ENCODE measurements around the gene PICALM. TPM values are rescaled to one million over a fixed set of nuclear protein-coding genes. Genes with fewer than 3 reads are reported as not detected.

Gene PICALM
- total RNA-seq, 3 donors from 2014 or later (not counting 1 experiment from before 2014, with no cell fraction given), result 262 to 291 (median 285) TPM

DNA sequence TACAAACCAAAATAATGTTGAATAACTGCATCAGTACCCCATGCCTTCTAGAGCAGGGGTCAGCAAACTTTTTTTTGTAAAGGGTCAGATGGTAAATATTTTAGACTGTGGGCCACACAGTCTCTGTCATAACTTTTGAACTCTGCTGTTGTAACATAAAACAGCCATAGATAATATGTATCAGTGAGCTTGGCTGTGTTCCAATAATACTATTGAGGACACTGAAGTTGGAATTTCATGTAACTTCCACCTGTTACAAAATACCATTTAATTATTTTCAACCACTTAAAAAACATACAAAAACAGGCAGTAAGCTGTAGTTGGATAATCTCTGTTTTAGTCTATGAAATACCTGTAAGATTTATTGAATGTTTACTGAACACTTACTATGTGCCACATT is 55.2 kb downstream of the PICALM start:
- H3K9me3 Mint-ChIP-seq, result no peaks in the 10 kb centered on the region
- Histone ChIP-seq H3K9me3 (ENCODE audit: control insufficient read depth, insufficient read depth, low read length) (no peaks in the 10 kb centered on the region), H3K36me3 (ENCODE audit: control insufficient read depth, insufficient read depth, low read length) (peaks cover 76% of the 10 kb centered on the region), H3K27ac (ENCODE audit: low read length) (no peak overlapping the region), H3K27me3 (ENCODE audit: control insufficient read depth, insufficient read depth, low read length) (no peaks in the 10 kb centered on the region), H3K4me1 (ENCODE audit: control insufficient read depth, insufficient read depth, low read length) (no peaks in the 10 kb centered on the region), H3K4me3 (ENCODE audit: low read length) (no peak overlapping the region)
- H3K27me3 Mint-ChIP-seq (ENCODE audit: low read depth in 2 of 2), result no peaks in the 10 kb centered on the region
- peak overlapping the region; percentile 14 to 78 for H3K27ac Mint-ChIP-seq
- H3K4me1 Mint-ChIP-seq, result peaks cover 27 to 34% of the 10 kb centered on the region in 2 donors
- no peak for DNase-seq
- no peak for ATAC-seq
- TF ChIP-seq, protein P1, sequence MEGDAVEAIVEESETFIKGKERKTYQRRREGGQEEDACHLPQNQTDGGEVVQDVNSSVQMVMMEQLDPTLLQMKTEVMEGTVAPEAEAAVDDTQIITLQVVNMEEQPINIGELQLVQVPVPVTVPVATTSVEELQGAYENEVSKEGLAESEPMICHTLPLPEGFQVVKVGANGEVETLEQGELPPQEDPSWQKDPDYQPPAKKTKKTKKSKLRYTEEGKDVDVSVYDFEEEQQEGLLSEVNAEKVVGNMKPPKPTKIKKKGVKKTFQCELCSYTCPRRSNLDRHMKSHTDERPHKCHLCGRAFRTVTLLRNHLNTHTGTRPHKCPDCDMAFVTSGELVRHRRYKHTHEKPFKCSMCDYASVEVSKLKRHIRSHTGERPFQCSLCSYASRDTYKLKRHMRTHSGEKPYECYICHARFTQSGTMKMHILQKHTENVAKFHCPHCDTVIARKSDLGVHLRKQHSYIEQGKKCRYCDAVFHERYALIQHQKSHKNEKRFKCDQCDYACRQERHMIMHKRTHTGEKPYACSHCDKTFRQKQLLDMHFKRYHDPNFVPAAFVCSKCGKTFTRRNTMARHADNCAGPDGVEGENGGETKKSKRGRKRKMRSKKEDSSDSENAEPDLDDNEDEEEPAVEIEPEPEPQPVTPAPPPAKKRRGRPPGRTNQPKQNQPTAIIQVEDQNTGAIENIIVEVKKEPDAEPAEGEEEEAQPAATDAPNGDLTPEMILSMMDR (IDR thresholded peaks at IDR 0.05), result no peak
- no peaks in the 10 kb centered on the region for H3K36me3 Mint-ChIP-seq
- intact Hi-C loops (cut with micrococcal nuclease), result no loop called here
- H3K4me3 Mint-ChIP-seq, result no peak overlapping the region

DNA sequence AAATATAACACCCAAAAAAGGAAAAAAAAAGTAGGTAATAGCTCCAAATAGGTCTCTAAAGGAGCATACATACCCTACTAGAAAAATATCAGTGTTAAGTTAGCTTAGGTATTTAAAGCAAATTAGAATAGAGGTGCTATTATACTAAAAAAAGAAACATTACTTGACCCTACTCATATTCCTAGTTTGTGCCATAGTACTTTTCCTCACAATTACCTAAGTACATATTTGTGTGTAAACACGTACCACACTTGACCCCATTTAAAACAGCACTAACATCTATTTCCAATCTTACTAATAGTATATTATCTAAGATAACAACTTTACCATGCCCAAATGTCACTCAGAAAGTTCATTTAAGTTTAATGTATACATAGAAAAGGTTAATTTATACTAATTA is 57.7 kb downstream of the PICALM start:
- Histone ChIP-seq H3K4me1 (ENCODE audit: control insufficient read depth, insufficient read depth, low read length) (no peaks in the 10 kb centered on the region), H3K27me3 (ENCODE audit: control insufficient read depth, insufficient read depth, low read length) (no peaks in the 10 kb centered on the region), H3K27ac (ENCODE audit: low read length) (no peak overlapping the region), H3K9me3 (ENCODE audit: control insufficient read depth, insufficient read depth, low read length) (no peaks in the 10 kb centered on the region), H3K36me3 (ENCODE audit: control insufficient read depth, insufficient read depth, low read length) (peaks cover 80% of the 10 kb centered on the region), H3K4me3 (ENCODE audit: low read length) (no peak overlapping the region)
- DNase-seq (no peak), ATAC-seq (no peak)
- H3K27ac Mint-ChIP-seq, result no peak overlapping the region
- TF ChIP-seq, protein P1 (IDR thresholded peaks at IDR 0.05), result no peak
- no peak overlapping the region for H3K4me3 Mint-ChIP-seq
- no peaks in the 10 kb centered on the region for H3K36me3 Mint-ChIP-seq
- H3K4me1 Mint-ChIP-seq, result peaks cover 20 to 29% of the 10 kb centered on the region in 2 donors
- H3K9me3 Mint-ChIP-seq, result no peaks in the 10 kb centered on the region
- 100% methylated on average over 1 of the region's 1 CpG for WGBS (ENCODE audit: insufficient coverage)
- intact Hi-C loops (cut with micrococcal nuclease), result no loop called here
- no peaks in the 10 kb centered on the region for H3K27me3 Mint-ChIP-seq (ENCODE audit: low read depth in 2 of 2)

DNA sequence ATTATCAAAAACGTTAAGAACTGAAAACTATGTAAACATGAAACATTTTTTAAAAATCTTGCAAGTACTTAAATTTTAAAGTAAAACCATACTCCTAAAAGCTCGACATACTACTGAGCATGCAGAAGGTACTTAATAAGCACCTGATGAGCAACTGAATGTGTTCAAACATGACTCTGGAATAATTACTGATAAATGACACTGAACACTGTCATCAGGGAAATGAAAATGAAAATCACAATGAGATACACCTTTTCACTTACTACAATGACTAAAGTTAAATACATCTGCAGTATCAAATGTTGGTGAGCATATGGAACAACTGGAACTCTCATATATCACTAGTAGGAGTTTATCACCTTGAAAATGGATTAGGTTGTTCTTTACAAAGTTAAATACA is 65.2 kb downstream of the PICALM start:
- intact Hi-C loops (cut with micrococcal nuclease), result no loop called here
- Histone ChIP-seq H3K4me1 (ENCODE audit: control insufficient read depth, insufficient read depth, low read length) (no peaks in the 10 kb centered on the region), H3K27ac (ENCODE audit: low read length) (no peak overlapping the region), H3K9me3 (ENCODE audit: control insufficient read depth, insufficient read depth, low read length) (no peaks in the 10 kb centered on the region), H3K27me3 (ENCODE audit: control insufficient read depth, insufficient read depth, low read length) (no peaks in the 10 kb centered on the region), H3K36me3 (ENCODE audit: control insufficient read depth, insufficient read depth, low read length) (peaks cover 95% of the 10 kb centered on the region), H3K4me3 (ENCODE audit: low read length) (no peak overlapping the region)
- H3K27me3 Mint-ChIP-seq (ENCODE audit: low read depth in 2 of 2), result no peaks in the 10 kb centered on the region
- DNase-seq (no peak), ATAC-seq (no peak)
- H3K27ac Mint-ChIP-seq, result peak overlapping the region; percentile 19 to 74
- no peak overlapping the region for H3K4me3 Mint-ChIP-seq
- 100% methylated on average over 1 of the region's 2 CpGs for WGBS (ENCODE audit: insufficient coverage)
- peaks cover 13 to 17% of the 10 kb centered on the region in 2 donors for H3K4me1 Mint-ChIP-seq
- peaks cover 12% of the 10 kb centered on the region for H3K36me3 Mint-ChIP-seq
- TF ChIP-seq, protein P1 (IDR thresholded peaks at IDR 0.05), result no peak
- H3K9me3 Mint-ChIP-seq, result no peaks in the 10 kb centered on the region

DNA sequence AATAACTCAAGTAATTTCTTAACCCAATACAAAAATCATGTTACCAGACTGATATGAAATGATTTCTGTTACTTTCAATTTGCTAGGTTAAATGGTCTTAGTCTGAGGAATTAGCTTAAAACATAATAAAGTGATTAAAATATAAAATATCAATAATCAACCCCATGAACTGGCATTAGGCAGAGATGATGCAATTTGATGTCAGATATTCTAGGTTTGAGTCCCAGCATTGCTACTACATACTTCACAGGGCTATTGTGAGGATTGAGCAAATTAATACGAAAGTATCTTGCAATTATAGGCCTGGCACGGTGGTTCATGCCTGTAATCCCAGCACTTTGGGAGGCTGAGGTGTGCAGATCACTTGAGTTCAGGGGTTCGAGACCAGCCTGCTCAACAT is 66.5 kb downstream of the PICALM start:
- Mint-ChIP-seq H3K9me3 (no peaks in the 10 kb centered on the region), H3K4me3 (no peak overlapping the region), H3K27me3 (ENCODE audit: low read depth in 2 of 2) (no peaks in the 10 kb centered on the region), H3K27ac (no peak overlapping the region), H3K36me3 (peaks cover 12% of the 10 kb centered on the region), H3K4me1 (peaks cover 13 to 17% of the 10 kb centered on the region in 2 donors)
- intact Hi-C loops (cut with micrococcal nuclease), result no loop called here
- Histone ChIP-seq H3K9me3 (ENCODE audit: control insufficient read depth, insufficient read depth, low read length) (no peaks in the 10 kb centered on the region), H3K36me3 (ENCODE audit: control insufficient read depth, insufficient read depth, low read length) (peaks cover 98% of the 10 kb centered on the region), H3K4me3 (ENCODE audit: low read length) (no peak overlapping the region), H3K27me3 (ENCODE audit: control insufficient read depth, insufficient read depth, low read length) (no peaks in the 10 kb centered on the region), H3K4me1 (ENCODE audit: control insufficient read depth, insufficient read depth, low read length) (no peaks in the 10 kb centered on the region), H3K27ac (ENCODE audit: low read length) (no peak overlapping the region)
- DNase-seq (no peak), ATAC-seq (no peak)
- TF ChIP-seq, protein P1 (IDR thresholded peaks at IDR 0.05), result no peak
- 100% methylated on average over 3 of the region's 3 CpGs for WGBS (ENCODE audit: insufficient coverage)
